ENCODE results near the gene TSPO.

TSPO gene

DNA sequence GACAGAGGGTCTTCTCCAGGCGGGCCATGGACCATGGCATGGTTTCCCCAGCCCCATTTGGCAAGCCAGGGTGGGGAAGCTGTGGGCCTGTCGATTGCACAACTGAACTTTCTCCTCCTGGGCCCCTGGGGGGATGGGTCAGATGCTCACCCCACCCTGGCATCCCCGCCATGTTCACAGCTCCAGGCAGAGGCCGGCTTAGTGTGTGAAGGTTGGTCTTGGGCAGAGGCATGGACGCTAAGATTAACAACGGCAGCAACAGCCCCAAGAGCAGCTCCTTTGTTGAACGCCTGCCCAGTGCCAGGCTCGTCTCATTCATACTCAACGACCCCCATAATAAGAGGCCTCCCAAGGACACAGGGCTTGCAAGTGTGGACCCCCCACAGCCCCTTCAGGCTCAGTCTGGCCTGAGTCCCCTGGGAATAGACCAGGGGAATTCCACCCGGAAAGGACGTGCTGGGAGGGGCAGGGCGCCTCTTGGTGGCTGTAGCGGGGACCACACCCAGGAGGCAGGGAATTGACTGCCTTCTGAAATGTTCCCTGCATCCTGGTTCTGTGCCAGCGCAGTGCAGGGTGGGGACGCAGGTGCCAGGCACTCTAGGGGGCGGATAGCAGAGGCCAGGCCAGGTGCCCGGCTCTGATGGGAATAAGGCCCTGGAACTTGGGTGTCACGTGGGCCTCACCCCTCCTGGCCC is 8.3 kb downstream of the TSPO start:
- DNase-seq (ENCODE audit: low spot score), result no peak

- DNase-seq (ENCODE audit: low spot score), result no peak
Observed at GRCh38 chr22:43160497-43161126, 9.3 kb downstream of the TSPO start.

DNA sequence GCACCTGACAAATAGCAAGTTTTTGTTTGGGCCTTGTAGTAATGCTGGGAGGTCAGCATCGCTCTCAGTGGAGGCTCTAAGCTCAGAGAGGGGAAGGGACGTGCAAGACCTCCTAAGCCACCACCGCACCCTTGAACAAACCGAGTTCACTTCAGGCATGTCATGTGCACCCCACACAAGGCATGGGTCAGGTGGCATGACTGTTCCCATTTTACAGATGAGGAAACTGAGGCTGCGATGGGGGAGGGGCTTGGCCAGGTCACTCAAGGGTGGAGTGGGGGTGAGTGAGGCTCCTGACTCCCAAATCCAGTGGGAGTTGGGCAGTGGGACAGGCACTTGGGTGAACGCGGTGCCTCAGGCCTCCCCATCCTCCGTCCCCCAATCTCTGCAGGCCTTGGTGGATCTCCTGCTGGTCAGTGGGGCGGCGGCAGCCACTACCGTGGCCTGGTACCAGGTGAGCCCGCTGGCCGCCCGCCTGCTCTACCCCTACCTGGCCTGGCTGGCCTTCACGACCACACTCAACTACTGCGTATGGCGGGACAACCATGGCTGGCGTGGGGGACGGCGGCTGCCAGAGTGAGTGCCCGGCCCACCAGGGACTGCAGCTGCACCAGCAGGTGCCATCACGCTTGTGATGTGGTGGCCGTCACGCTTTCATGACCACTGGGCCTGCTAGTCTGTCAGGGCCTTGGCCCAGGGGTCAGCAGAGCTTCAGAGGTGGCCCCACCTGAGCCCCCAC is 11.2 kb downstream of the TSPO start:
- DNase-seq (ENCODE audit: low spot score), result no peak

DNA sequence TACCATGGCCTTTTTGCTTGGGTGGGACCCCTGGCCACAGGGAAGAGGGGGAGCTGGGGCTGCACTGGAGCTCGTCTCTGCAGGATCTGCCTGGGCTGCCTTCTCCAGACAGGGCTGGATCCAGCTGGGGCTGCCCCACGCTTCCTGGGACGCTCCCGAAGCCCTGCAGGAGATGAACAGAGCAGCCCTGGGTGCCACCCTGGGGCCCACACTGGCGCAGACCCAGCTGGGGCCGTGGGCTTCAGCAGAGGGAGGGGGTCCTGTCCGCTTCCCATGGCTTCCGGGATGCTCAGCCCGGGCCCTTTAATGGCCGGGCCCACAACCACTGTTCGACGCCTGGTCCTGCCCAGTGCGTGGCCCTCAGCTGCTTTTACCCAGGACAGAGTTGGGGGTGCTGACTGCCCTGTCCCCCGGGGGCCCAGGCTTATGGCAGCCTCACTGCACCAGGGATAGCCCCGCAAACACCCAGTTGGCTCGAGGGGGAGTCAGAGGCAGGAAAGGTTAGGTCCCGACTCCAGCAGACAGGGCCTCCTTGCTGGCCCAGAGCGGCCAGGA is 12.0 kb downstream of the TSPO start:
- DNase-seq (ENCODE audit: low spot score), result no peak

DNA sequence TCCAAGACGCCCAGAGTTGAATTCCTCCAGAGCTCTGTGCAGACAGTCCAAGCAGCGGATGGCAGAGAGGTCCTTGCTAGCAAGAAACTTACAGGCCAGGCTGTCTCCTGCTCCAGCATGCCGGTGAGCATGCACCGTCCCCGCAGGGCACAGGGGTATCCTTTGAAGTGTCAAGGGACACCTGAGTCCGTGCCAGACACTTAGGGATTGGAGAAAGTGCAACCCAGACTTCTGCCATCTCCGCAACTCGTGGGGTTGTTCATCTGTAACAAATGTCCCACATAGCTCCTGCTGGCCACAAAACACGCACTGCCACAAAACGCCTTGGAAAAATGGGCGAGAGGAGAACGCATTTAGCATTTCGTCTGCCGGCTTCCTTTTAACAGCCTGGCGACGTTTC is 13.3 kb downstream of the TSPO start:
- no peak for DNase-seq (ENCODE audit: low spot score)

DNA sequence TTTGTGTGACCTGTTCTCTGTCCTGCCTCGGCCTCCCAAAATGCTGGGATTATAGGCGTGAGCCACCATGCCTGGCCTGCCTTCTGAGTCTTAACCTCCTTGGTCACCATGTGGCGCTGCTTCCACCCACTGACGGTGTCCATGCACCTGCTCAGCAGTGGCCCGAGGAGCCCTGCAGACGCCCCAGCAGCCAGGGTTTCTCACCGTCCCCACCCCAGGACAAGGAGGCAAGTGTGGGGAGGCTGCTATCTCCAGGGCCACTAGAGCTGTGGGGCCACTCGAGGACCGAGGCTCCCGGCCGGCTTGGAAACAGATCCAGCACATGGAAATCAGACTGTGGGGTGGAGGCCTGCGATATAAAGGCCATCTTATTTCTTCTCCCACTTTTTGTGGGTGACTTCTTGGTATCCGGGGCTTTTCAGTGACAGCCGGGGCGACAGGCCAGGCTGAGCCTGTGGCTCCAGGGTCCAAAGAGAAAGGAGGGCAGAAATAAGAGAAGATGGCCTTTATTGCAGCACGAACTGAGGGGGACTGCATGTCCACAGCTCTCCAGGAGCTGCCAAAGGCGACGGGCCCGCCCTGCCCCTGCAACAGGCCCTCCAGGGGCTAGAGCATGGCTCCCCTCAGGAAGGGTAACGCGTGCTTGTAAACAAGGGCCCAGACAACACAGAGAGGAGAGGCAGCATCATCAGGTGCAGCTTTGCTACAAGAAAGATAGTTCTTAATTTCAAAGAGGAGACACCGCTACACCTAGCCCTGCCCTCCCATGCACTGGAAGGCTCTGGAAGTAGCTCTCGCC is 15.0 kb downstream of the TSPO start:
- no peak for DNase-seq (ENCODE audit: low spot score)

DNA sequence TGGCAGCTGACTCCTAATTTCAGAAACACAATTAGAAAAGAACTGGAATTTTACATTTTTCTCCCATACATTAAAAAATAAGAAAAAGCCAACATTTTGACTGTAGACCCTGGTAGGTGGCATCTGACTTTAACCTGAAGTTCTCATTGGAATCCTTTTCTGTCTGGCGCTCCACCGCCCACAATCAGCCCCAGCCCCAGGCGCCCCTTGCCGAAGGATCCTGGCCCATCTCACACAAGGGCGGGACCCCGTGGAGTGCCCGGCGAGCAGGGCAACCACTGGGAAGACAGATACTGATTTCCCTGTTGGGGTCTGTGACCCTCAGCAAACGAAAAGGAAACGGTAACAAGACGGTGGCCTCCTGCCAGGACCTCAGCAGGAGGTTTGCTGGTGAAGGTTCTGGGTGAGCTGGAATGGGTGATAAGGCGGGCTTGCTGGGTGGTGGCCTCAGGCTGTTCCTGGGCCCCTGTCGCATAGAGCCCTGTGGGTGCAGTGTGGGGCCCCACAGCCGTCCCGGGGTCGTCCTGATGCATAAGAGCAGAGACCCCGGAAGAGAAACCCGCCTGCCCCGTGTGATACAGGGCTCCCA is 15.7 kb downstream of the TSPO start:
- no peak for DNase-seq (ENCODE audit: low spot score)

DNA sequence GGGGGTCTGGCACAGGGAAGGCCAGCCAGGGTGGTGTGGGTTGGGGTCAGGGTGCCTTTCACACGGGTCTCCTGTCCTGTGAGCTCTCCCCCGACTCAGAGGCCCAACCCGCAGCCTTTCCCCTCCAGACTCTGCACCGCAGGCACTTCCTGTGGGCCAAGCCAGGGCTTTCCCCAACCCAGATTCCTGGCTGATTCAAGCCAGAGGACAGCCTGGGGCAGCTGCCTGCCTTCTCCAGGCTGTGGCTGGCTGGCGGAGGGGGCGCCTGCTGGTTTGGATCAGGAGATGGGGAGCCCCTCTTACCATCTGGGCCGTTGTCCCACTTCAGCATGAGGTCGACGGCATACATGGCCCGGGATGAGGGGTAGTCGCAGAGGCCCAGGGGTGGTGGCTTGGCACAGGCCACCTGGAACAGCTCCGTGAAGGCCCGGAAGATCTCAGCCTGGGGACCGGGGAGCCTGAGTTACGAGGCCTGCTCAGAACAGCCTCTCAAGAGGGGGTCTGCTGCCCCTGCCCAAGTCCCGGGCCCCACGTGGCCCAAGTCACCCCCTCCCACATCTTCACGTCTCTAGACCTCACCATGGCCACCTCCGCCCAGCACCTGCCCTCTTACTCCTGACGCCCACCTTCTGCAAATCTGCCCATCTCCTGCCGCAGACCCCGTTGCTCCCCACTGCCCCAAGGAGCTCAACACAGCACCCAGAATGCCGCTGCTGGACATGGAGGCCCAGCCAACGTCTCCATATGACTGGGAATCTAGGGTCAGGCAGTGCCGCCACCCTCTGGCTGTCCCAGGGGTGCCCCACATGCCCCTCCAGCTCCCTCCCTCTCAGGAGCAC is 17.3 kb downstream of the TSPO start:
- no peak for DNase-seq (ENCODE audit: low spot score)

GRCh38 chr22:43169310-43170130 is 18.2 kb downstream of the TSPO start:
- DNase-seq (ENCODE audit: low spot score), result no peak

- DNase-seq (ENCODE audit: low spot score), result no peak
Observed at GRCh38 chr22:43170131-43170480, 18.7 kb downstream of the TSPO start.

GRCh38 chr22:43171019-43171491 is 19.7 kb downstream of the TSPO start:
- no peak for DNase-seq (ENCODE audit: low spot score)

DNA sequence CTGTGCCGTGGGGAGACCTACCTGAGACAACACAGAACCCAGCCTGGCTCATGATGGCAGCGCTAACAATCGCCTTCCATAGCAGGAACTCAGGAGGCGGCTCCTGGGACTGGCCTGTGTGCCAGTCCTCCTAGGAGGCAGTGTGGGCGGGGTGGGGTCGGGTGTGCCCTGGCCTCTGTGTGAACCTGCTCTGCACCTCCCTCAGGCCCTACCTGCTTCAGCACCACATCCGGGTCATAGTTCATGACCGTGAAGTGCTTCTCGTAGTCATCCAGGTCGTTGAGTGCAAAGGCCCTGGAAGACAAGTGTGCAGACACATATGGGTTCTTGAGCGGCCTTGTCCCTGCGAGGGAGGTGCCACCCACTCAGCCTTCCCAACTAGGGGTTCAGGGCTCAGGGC is 20.2 kb downstream of the TSPO start:
- no peak for DNase-seq (ENCODE audit: low spot score)

DNA sequence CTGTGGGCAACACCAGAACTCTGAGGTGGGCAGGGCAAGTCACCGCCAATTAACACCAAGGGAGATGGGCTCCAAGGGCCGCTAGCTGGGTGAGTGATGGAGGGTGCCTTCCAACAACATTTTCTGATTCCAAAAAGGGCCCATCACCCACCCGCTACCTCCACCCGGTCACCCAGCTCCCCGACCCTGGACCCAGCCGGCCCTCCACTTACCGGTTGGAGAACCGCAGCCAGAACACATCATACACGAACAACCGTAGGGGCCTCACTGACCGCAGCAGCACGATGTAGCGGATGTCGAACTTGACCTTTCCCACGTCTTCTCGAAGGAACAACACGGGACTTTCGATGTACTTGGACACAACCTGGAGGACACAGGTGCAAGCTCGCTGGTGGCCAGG is 20.8 kb downstream of the TSPO start:
- no peak for DNase-seq (ENCODE audit: low spot score)

GRCh38 chr22:43173566-43173965 is 22.2 kb downstream of the TSPO start:
- DNase-seq (ENCODE audit: low spot score), result no peak

GRCh38 chr22:43173976-43174720 is 22.8 kb downstream of the TSPO start:
- DNase-seq (ENCODE audit: low spot score), result no peak

- no peak for DNase-seq (ENCODE audit: low spot score)
Observed at GRCh38 chr22:43174941-43175531, 23.7 kb downstream of the TSPO start.

GRCh38 chr22:43176090-43176489 is 24.7 kb downstream of the TSPO start:
- DNase-seq (ENCODE audit: low spot score), result no peak

DNA sequence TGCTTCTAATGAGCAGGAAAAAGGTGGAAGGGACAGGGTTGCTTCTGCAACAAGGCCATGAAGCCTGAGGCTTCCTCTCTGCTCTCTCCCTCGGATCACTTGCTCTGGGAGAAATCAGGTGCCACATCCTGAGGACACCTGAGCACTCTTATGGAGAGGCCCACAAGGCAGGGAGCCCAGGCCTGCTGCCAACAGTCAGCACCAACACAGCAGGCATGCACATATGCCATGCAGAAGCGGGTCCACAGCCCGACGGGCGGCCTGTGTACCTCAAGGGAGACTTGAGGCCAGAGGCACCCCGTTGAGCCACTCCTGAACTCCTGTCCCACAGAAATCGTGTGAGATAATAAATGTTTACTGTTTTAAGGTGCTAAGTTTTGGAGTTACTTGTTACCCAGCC is 26.1 kb downstream of the TSPO start:
- no peak for DNase-seq (ENCODE audit: low spot score)
